Nephron (organoid): ENCODE measurements around the gene FSTL4.

Experiments used
- H3K27ac Mint-ChIP-seq, 3 experiments: 2 replicates each; pipeline ENCODE4 v1.8.0; 2020; ENCODE audit warnings: mixed read lengths in 3 of 3, mild to moderate bottlenecking in 2 of 3, moderate library complexity in 1 of 3
- H3K27me3 Mint-ChIP-seq: 2 replicates; pipeline ENCODE4 v1.8.0; 2021; ENCODE audit warnings: low read depth, mild to moderate bottlenecking, moderate library complexity, mixed read lengths
- H3K36me3 Mint-ChIP-seq: 2 replicates; pipeline ENCODE4 v1.8.0; 2020; ENCODE audit warnings: low read depth, mixed read lengths
- H3K4me1 Mint-ChIP-seq: 2 replicates; pipeline ENCODE4 v1.8.0; 2020; ENCODE audit warnings: mixed read lengths
- H3K4me3 Mint-ChIP-seq, 3 experiments: 2 replicates each; pipeline ENCODE4 v1.8.0; 2020; ENCODE audit warnings: mild to moderate bottlenecking in 3 of 3, mixed read lengths in 3 of 3, moderate library complexity in 2 of 3
- H3K9me3 Mint-ChIP-seq: 2 replicates; pipeline ENCODE4 v1.8.0; 2020; ENCODE audit warnings: mixed read lengths
- CTCF ChIP-seq, 3 experiments: fragments of 200-600 bp; sonication (generic); IDR thresholded peaks; one replicate each; pipeline ENCODE4 v1.5.0; 2021; ENCODE audit warnings: antibody characterized with exemption in 3 of 3; ENCODE audit not compliant: unreplicated experiment in 3 of 3

The FSTL4 gene

GRCh38 chr5:133400120-133400519 lies 212.2 kb downstream of the FSTL4 start:
- Mint-ChIP-seq H3K36me3 (no peaks in the 10 kb centered on the region), H3K9me3 (peaks cover 3% of the 10 kb centered on the region), H3K27me3 (peaks cover 12% of the 10 kb centered on the region), H3K4me3 (no peak overlapping the region), H3K4me1 (peaks cover 30% of the 10 kb centered on the region), H3K27ac (no peak overlapping the region)
- TF ChIP-seq CTCF (IDR thresholded peaks at IDR 0.05; ENCODE audit: unreplicated experiment in 3 of 3): no peak

GRCh38 chr5:133399247-133399891 lies 213.0 kb downstream of the FSTL4 start:
- TF ChIP-seq CTCF (IDR thresholded peaks at IDR 0.05; ENCODE audit: unreplicated experiment in 3 of 3): no peak
- Mint-ChIP-seq H3K27ac (no peak overlapping the region), H3K9me3 (peaks cover 3% of the 10 kb centered on the region), H3K36me3 (no peaks in the 10 kb centered on the region), H3K4me3 (no peak overlapping the region), H3K27me3 (peaks cover 8% of the 10 kb centered on the region), H3K4me1 (peaks cover 30% of the 10 kb centered on the region)

- H3K36me3 Mint-ChIP-seq: no peaks in the 10 kb centered on the region
Observed at GRCh38 chr5:133398646-133399101, 213.7 kb downstream of the FSTL4 start.

GRCh38 chr5:133397990-133398645 lies 214.2 kb downstream of the FSTL4 start:
- peak overlapping the region in 2 of 3 experiments; percentile 21 to 48 for H3K27ac Mint-ChIP-seq
- no peak for TF ChIP-seq CTCF (IDR thresholded peaks at IDR 0.05; ENCODE audit: unreplicated experiment in 3 of 3)

More at GRCh38 chr5:133398646-133399101, 213.7 kb downstream of the FSTL4 start:
- H3K9me3 Mint-ChIP-seq: peaks cover 3% of the 10 kb centered on the region
- H3K27ac Mint-ChIP-seq: no peak overlapping the region
- H3K4me3 Mint-ChIP-seq: no peak overlapping the region
- peaks cover 8% of the 10 kb centered on the region for H3K27me3 Mint-ChIP-seq
- no peak for TF ChIP-seq CTCF (IDR thresholded peaks at IDR 0.05; ENCODE audit: unreplicated experiment in 3 of 3)
- H3K4me1 Mint-ChIP-seq: peaks cover 30% of the 10 kb centered on the region

GRCh38 chr5:133397348-133397747 lies 215.0 kb downstream of the FSTL4 start:
- peak overlapping the region; percentile 48 to 66 (median 55) for H3K27ac Mint-ChIP-seq
- no peak for TF ChIP-seq CTCF (IDR thresholded peaks at IDR 0.05; ENCODE audit: unreplicated experiment in 3 of 3)
- no peaks in the 10 kb centered on the region for H3K36me3 Mint-ChIP-seq
- peaks cover 11% of the 10 kb centered on the region for H3K27me3 Mint-ChIP-seq
- H3K4me3 Mint-ChIP-seq: no peak overlapping the region
- H3K9me3 Mint-ChIP-seq: peaks cover 3% of the 10 kb centered on the region
- peaks cover 35% of the 10 kb centered on the region for H3K4me1 Mint-ChIP-seq

More at GRCh38 chr5:133397990-133398645, 214.2 kb downstream of the FSTL4 start:
- Mint-ChIP-seq H3K4me3 (no peak overlapping the region), H3K9me3 (peaks cover 3% of the 10 kb centered on the region), H3K27me3 (peaks cover 8% of the 10 kb centered on the region), H3K4me1 (peaks cover 31% of the 10 kb centered on the region), H3K36me3 (no peaks in the 10 kb centered on the region)
